OCI-LY7 (cell line): ENCODE results near the gene FCN1. TPM values are rescaled to one million over a fixed set of nuclear protein-coding genes. Genes with fewer than 3 reads are reported as not detected.

ENCODE experiments used
- BruUV-seq: library from RNA; stranded (reverse); fragments of 400-500 nt; replicated peaks from 2 replicates; lab custom pipeline; 2021; lab: Mats Ljungman, UMichigan
- CTCF ChIA-PET: fragments of 300-600 bp; sonication (Branson Sonifier 250); formaldehyde crosslinking; loops from one replicate; lab custom pipeline; 2022; ENCODE audit warnings: antibody characterized with exemption; ENCODE audit not compliant: unreplicated experiment; lab: Charles Lee
- POLR2A ChIA-PET: fragments of 300-600 bp; sonication (Branson Sonifier 250); formaldehyde crosslinking; loops from one replicate; lab custom pipeline; 2022; ENCODE audit warnings: antibody characterized with exemption; lab: Charles Lee
- DNase-seq: peaks from one replicate; pipeline ENCODE4 v3.0.0-alpha.2; 2015; ENCODE audit warnings: low spot score
- H2AFZ ChIP-seq: fragments of 200-600 bp; sonication (generic), shearing (Covaris generic); 2 replicates; pipeline ENCODE4 v1.6.1; 2014; ENCODE audit warnings: mild to moderate bottlenecking, antibody characterized with exemption, low read length, moderate library complexity
- H3K27ac ChIP-seq: fragments of 200-600 bp; sonication (generic); 2 replicates; pipeline ENCODE4 v1.5.1; 2014; ENCODE audit warnings: mixed run types, low read depth, mild to moderate bottlenecking, moderate library complexity, low read length, inconsistent platforms; ENCODE audit not compliant: poor library complexity, severe bottlenecking
- H3K36me3 ChIP-seq: fragments of 200-600 bp; sonication (generic); 2 replicates; pipeline ENCODE4 v1.6.1; 2014; ENCODE audit warnings: mild to moderate bottlenecking, antibody characterized with exemption, low read length, moderate library complexity, mixed read lengths; ENCODE audit not compliant: insufficient read depth
- H3K4me1 ChIP-seq: fragments of 200-600 bp; sonication (generic); 2 replicates; pipeline ENCODE4 v1.5.1; 2014; ENCODE audit warnings: mild to moderate bottlenecking, low read length; ENCODE audit not compliant: insufficient read depth, poor library complexity, severe bottlenecking
- H3K4me2 ChIP-seq: fragments of 200-600 bp; sonication (generic); 2 replicates; pipeline ENCODE4 v1.6.1; 2014; ENCODE audit warnings: mild to moderate bottlenecking, low read length
- H3K4me3 ChIP-seq: fragments of 200-600 bp; sonication (generic); 2 replicates; pipeline ENCODE4 v1.5.1; 2014; ENCODE audit warnings: mild to moderate bottlenecking, low read depth, low read length; ENCODE audit not compliant: poor library complexity, severe bottlenecking
- H3K79me2 ChIP-seq: fragments of 200-600 bp; sonication (generic); 2 replicates; pipeline ENCODE4 v1.6.1; 2016; ENCODE audit warnings: low read depth, mild to moderate bottlenecking, low read length, moderate library complexity, mixed read lengths; ENCODE audit not compliant: insufficient read depth
- H3K9me2 ChIP-seq: fragments of 200-600 bp; sonication (generic); 2 replicates; pipeline ENCODE4 v1.6.1; 2016; ENCODE audit warnings: mild to moderate bottlenecking, low read length, mixed read lengths; ENCODE audit not compliant: insufficient read depth
- H3K9me3 ChIP-seq: fragments of 200-600 bp; sonication (generic); 2 replicates; pipeline ENCODE4 v1.6.1; 2014; ENCODE audit warnings: mild to moderate bottlenecking, mixed run types, low read length, mixed read lengths
- H4K20me1 ChIP-seq: fragments of 200-600 bp; sonication (generic); 2 replicates; pipeline ENCODE4 v1.6.1; 2014; ENCODE audit warnings: mild to moderate bottlenecking, antibody characterized with exemption, low read length, moderate library complexity, mixed read lengths; ENCODE audit not compliant: insufficient read depth
- CTCF ChIP-seq: fragments of 200-600 bp; sonication (generic); conservative IDR thresholded peaks from 2 replicates; pipeline ENCODE4 v1.5.1; 2014; ENCODE audit warnings: mild to moderate bottlenecking, antibody characterized with exemption, low read length, moderate library complexity, mixed read lengths
- EZH2phosphoT487 ChIP-seq: fragments of 200-600 bp; sonication (generic); IDR thresholded peaks from 2 replicates; pipeline ENCODE4 v1.6.1; 2018; ENCODE audit warnings: low read depth, borderline replicate concordance, mild to moderate bottlenecking, mixed run types, antibody characterized with exemption, low read length, moderate library complexity, mixed read lengths
- intact Hi-C: fragments of 100-400 bp; cut with micrococcal nuclease; formaldehyde crosslinking; loops from one replicate; pipeline ENCODE4 v1.10.0; 2022; ENCODE audit not compliant: unreplicated experiment
- total RNA-seq, 2 experiments: library from RNA; depleted of rRNA in 1 of 2; stranded (reverse); fragments of >200 nt in 1 of 2; shearing (Covaris generic) in 1 of 2; gene quantifications; 2 replicates each; pipeline ENCODE4 v1.2.3, GENCODE V29; 2014 to 2022

The FCN1 gene
- total RNA-seq, 2 experiments from 2014 or later: 0.19 to 0.30 TPM

GRCh38 chr9:134912126-134912840, 5.4 kb downstream of the FCN1 start:
- intact Hi-C loops: no loop called here
- Histone ChIP-seq H3K4me3 (no peak overlapping the region), H3K4me1 (peaks cover 26% of the 10 kb centered on the region), H3K79me2 (no peaks in the 10 kb centered on the region), H3K27ac (no peak overlapping the region), H2AFZ (no peak overlapping the region), H3K9me2 (no peaks in the 10 kb centered on the region), H3K36me3 (no peaks in the 10 kb centered on the region), H3K9me3 (no peaks in the 10 kb centered on the region), H3K4me2 (no peak overlapping the region), H4K20me1 (no peaks in the 10 kb centered on the region)
- CTCF ChIA-PET: no interaction called here
- DNase-seq: no peak
- TF ChIP-seq EZH2phosphoT487: no peak
- TF ChIP-seq CTCF: no peak
- POLR2A ChIA-PET: no interaction called here
- BruUV-seq: no TSS peak

DNA sequence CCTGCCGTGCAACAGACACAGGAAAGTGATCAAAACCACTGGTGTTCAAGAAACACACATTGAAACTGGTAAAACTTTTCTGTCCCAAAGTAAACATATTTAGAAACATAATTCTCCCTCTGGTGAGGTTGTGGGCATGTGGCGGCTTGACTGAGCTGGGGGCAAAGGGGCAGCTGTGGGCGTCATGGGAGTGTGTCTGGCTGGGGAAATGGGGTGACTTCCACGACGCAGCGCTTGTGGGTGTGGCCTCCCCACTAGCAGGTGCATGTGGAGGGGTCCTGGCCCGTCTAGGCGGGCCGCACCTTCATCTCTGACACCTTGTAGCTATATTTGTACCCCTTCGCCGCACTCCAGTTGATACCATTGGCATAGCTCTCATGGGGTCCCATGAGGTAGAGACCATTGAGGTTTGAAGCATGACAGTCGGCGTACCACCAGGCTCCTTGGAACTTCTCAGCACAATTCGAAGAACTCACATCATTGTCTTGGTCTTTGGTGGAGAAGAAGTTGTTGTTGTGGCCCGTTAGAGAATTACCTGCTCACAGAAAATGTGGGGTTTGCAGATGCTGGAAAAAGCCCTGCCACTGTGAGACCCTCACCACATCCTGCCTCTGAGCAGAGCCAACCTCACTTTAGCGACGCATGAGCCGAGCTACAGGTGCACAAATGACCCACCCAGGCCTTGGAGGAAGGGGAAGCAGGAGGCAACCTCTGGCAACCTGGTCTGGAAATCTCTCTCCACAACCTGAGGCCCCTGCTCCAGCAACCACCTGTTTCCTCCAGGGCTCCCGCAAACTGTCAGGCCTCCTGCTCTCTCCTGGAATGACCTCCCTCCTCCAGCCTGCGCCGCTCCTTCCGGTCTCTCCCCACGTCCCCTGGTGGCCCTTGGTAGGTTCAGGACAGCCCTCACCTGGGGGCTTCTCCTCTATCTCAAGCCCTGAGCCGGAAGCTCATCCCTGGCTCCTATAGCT, 7.9 kb downstream of the FCN1 start:
- TF ChIP-seq CTCF: no peak
- Histone ChIP-seq H3K9me2 (no peaks in the 10 kb centered on the region), H3K9me3 (no peaks in the 10 kb centered on the region), H3K4me1 (peaks cover 17% of the 10 kb centered on the region), H3K36me3 (no peaks in the 10 kb centered on the region), H4K20me1 (no peaks in the 10 kb centered on the region), H3K27ac (no peak overlapping the region), H2AFZ (no peak overlapping the region), H3K79me2 (no peaks in the 10 kb centered on the region), H3K4me3 (no peak overlapping the region), H3K4me2 (peak overlapping the region; percentile 30)
- POLR2A ChIA-PET: no interaction called here
- no peak for DNase-seq
- no TSS peak for BruUV-seq
- CTCF ChIA-PET: no interaction called here
- intact Hi-C loops: no loop called here
